Breast epithelium (tissue), 4 donors: ENCODE results near the gene SERPINE1. TPM values are rescaled to one million over a fixed set of nuclear protein-coding genes. Genes with fewer than 3 reads are reported as not detected.

Experiments
- DNase-seq, 2 donors: peaks; one replicate each; pipeline ENCODE4 v3.0.0-alpha.2; 2019; ENCODE audit warnings: low spot score in 2 of 2
- H3K27ac ChIP-seq, 2 donors: fragments of 200-600 bp; sonication (generic) in 1 of 2; one replicate each; pipeline ENCODE4 v1.5.1; 2016 to 2019; ENCODE audit warnings: mild to moderate bottlenecking in 1 of 2
- H3K27me3 ChIP-seq, 2 donors: fragments of 200-600 bp; sonication (generic) in 1 of 2; one replicate each; pipeline versions ENCODE4 v1.5.1 to v1.6.0; 2017 to 2019; ENCODE audit warnings: control low read depth in 1 of 2, mild to moderate bottlenecking in 1 of 2
- H3K36me3 ChIP-seq: fragments of 200-600 bp; one replicate; pipeline ENCODE4 v1.5.1; 2019
- H3K4me1 ChIP-seq, 2 donors: fragments of 200-600 bp; sonication (generic); one replicate each; pipeline ENCODE4 v1.5.1; 2016 to 2019; ENCODE audit warnings: control low read depth in 1 of 2
- H3K4me3 ChIP-seq, 3 donors: fragments of 200-600 bp; sonication (generic); 1 replicate in 2 of 3; 2 replicates in 1 of 3; pipeline ENCODE4 v1.5.1; 2016 to 2019; ENCODE audit warnings: mild to moderate bottlenecking in 3 of 3, moderate library complexity in 2 of 3
- H3K9me3 ChIP-seq, 2 donors: fragments of 200-600 bp; sonication (generic) in 1 of 2; one replicate each; pipeline ENCODE4 v1.5.1; 2016 to 2019; ENCODE audit warnings: control low read depth in 1 of 2
- CTCF ChIP-seq, 3 donors: fragments of 450-650 bp; IDR thresholded peaks; one replicate each; pipeline ENCODE4 v1.5.1; 2016 to 2017; ENCODE audit warnings: antibody characterized with exemption in 3 of 3, mild to moderate bottlenecking in 3 of 3, moderate library complexity in 3 of 3
- POLR2A ChIP-seq: fragments of 450-650 bp; IDR thresholded peaks from one replicate; pipeline ENCODE4 v1.6.1; 2016; ENCODE audit warnings: antibody characterized with exemption, mild to moderate bottlenecking, moderate library complexity
- POLR2AphosphoS5 ChIP-seq, 3 donors: sonication (generic); formaldehyde crosslinking; IDR thresholded peaks; one replicate each; pipeline ENCODE4 v1.6.1; 2017; ENCODE audit warnings: antibody characterized with exemption in 3 of 3
- intact Hi-C: fragments of 100-400 bp; cut with DNase I; formaldehyde crosslinking; loops from one replicate; pipeline ENCODE4 v1.15.1; 2023; ENCODE audit warnings: low total_unique reads
- total RNA-seq, 3 donors: library from RNA; depleted of rRNA; stranded (reverse); fragments of >200 nt; gene quantifications; one replicate each; pipeline ENCODE4 v1.1.0, GENCODE V29; 2016

The SERPINE1 gene
- total RNA-seq, 3 donors from 2014 or later: 6.2 to 24.3 (median 7.4) TPM

- Histone ChIP-seq H3K4me3 (no peak overlapping the region), H3K27ac (no peak overlapping the region), H3K9me3 (no peaks in the 10 kb centered on the region), H3K36me3 (no peaks in the 10 kb centered on the region), H3K4me1 (peaks cover 0 to 9% of the 10 kb centered on the region in 2 donors), H3K27me3 (peaks cover 31 to 100% of the 10 kb centered on the region in 2 donors)
- DNase-seq: peak; percentile 23 to 67
- TF ChIP-seq CTCF (IDR thresholded peaks at IDR 0.05) (peak; percentile 30 to 80 (median 74)), POLR2AphosphoS5 (IDR thresholded peaks at IDR 0.05) (no peak)
- intact Hi-C loops: no loop called here
These were observed 43.1 kb downstream of the SERPINE1 start for GRCh38 chr7:101169838-101170551.

GRCh38 chr7:101170617-101171441, 43.9 kb downstream of the SERPINE1 start:
- intact Hi-C loops: no loop called here
- TF ChIP-seq POLR2A: no peak
- no peak for TF ChIP-seq CTCF (IDR thresholded peaks at IDR 0.05)
- TF ChIP-seq POLR2AphosphoS5 (IDR thresholded peaks at IDR 0.05): no peak
- Histone ChIP-seq H3K27ac (no peak overlapping the region), H3K4me1 (peaks cover 0 to 9% of the 10 kb centered on the region in 2 donors), H3K27me3 (peaks cover 31 to 98% of the 10 kb centered on the region in 2 donors), H3K9me3 (no peaks in the 10 kb centered on the region), H3K4me3 (no peak overlapping the region), H3K36me3 (no peaks in the 10 kb centered on the region)
- DNase-seq: no peak

- H3K36me3 ChIP-seq: no peaks in the 10 kb centered on the region
- intact Hi-C loops: no loop called here
- TF ChIP-seq POLR2A: no peak
- no peak for TF ChIP-seq POLR2AphosphoS5 (IDR thresholded peaks at IDR 0.05)
- TF ChIP-seq CTCF (IDR thresholded peaks at IDR 0.05): no peak
- no peak for DNase-seq
- peaks cover 0 to 9% of the 10 kb centered on the region in 2 donors for H3K4me1 ChIP-seq
- H3K27me3 ChIP-seq: peaks cover 26 to 97% of the 10 kb centered on the region in 2 donors
- no peaks in the 10 kb centered on the region for H3K9me3 ChIP-seq
- H3K27ac ChIP-seq: no peak overlapping the region
- no peak overlapping the region for H3K4me3 ChIP-seq
These were observed 44.5 kb downstream of the SERPINE1 start for GRCh38 chr7:101171442-101171837.

GRCh38 chr7:101172005-101172853, 45.3 kb downstream of the SERPINE1 start:
- peak overlapping the region in 1 of 3 donors; percentile 53 for H3K4me3 ChIP-seq
- no peaks in the 10 kb centered on the region for H3K36me3 ChIP-seq
- H3K27ac ChIP-seq: no peak overlapping the region
- DNase-seq: no peak
- TF ChIP-seq CTCF (IDR thresholded peaks at IDR 0.05) (no peak), POLR2AphosphoS5 (IDR thresholded peaks at IDR 0.05) (no peak), POLR2A (no peak)
- H3K9me3 ChIP-seq: no peaks in the 10 kb centered on the region
- peaks cover 26 to 97% of the 10 kb centered on the region in 2 donors for H3K27me3 ChIP-seq
- peaks cover 0 to 9% of the 10 kb centered on the region in 2 donors for H3K4me1 ChIP-seq
- intact Hi-C loops: no loop called here
